OCI-LY3 (cell line): Measurements from ENCODE around the gene CDC20B.

Source experiments
- EZH2phosphoT487 ChIP-seq: fragments of 200-600 bp; shearing (Covaris generic); IDR thresholded peaks from 2 replicates; pipeline ENCODE4 v1.6.1; 2018; ENCODE audit warnings: antibody characterized with exemption, mixed run types, low read depth
- TF ChIP-seq, protein P1 (sequence below): fragments of 200-600, 300-600 bp; sonication (generic); IDR thresholded peaks from 2 replicates; pipeline ENCODE4 v1.5.1; 2014; ENCODE audit warnings: antibody characterized with exemption, low read length, low read depth

DNA sequence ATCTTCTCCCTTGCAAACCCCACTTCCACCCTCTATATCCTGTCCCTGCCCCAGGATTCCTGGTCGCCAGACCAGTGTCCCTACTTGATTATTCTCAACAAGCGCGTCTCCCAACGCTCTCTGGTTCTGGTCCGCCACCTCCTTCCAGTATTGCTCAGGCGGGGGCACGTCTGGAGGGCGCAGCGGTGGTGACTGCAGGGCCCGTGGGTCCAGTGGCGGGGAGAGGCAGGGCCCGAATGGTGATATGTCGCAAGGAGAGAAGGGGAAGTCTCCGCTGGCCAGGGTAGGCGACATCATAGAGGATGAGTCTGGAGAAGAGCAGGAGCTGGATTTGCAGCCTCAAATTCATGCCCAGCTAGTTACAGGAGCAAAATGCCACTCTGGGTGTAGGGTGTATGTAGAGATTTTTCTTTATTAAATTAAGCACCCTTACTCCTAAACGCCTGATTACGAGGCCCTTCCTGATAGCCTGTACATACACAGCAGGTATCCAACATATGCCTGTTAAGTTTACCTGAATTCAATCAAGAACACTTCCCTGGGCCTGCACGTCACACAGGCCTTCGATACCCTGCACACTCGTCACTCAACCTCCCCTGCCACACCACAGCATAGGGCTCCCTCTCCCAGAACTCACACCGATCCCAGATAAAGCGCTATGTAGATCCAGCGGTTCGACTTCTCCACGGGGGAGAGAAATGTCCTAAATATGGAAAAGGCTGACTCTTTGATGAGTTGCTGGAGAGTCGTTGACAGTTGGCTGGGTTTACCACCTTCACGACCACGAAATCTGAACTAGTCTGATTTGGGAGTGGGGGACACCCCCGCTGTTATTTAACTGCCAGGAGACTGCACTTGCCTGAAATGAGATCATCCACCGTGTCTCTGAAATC, 49.4 kb upstream of the CDC20B start:
- TF ChIP-seq, protein P1, sequence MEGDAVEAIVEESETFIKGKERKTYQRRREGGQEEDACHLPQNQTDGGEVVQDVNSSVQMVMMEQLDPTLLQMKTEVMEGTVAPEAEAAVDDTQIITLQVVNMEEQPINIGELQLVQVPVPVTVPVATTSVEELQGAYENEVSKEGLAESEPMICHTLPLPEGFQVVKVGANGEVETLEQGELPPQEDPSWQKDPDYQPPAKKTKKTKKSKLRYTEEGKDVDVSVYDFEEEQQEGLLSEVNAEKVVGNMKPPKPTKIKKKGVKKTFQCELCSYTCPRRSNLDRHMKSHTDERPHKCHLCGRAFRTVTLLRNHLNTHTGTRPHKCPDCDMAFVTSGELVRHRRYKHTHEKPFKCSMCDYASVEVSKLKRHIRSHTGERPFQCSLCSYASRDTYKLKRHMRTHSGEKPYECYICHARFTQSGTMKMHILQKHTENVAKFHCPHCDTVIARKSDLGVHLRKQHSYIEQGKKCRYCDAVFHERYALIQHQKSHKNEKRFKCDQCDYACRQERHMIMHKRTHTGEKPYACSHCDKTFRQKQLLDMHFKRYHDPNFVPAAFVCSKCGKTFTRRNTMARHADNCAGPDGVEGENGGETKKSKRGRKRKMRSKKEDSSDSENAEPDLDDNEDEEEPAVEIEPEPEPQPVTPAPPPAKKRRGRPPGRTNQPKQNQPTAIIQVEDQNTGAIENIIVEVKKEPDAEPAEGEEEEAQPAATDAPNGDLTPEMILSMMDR = no peak
- TF ChIP-seq EZH2phosphoT487 = no peak
